Hematopoietic multipotent progenitor cell treated with erythropoietin and hydrocortisone succinate and interleukin-3 and kit ligand, for 4 days (in vitro differentiated cells): ENCODE measurements around the gene MAP7.

Experiments used
- DNase-seq: peaks from one replicate; pipeline ENCODE4 v3.0.0-alpha.2; 2015

MAP7 gene

DNA sequence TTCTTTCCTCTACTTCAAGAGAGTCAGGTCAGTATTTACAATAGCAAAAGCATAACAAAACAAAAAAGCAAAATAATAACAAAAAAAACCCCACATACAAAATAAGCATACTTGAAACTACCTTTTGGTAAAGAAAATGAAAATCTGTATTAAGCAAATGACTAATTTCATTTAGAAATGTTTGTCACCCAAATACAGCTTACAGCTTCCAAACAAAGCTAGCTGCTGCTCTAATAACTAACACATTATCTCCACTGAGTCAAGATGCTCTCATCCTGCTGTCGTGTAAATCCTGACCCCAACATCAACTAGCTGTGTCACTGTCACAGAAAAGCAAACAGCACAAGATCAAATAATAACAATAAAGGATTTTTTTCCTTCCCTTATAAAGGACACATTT is 21.7 kb downstream of the MAP7 start:
- DNase-seq = no peak

- no peak for DNase-seq
These were observed 22.4 kb downstream of the MAP7 start for GRCh38 chr6:136527831-136528230.

GRCh38 chr6:136526937-136527336 is 23.3 kb downstream of the MAP7 start:
- no peak for DNase-seq

DNA sequence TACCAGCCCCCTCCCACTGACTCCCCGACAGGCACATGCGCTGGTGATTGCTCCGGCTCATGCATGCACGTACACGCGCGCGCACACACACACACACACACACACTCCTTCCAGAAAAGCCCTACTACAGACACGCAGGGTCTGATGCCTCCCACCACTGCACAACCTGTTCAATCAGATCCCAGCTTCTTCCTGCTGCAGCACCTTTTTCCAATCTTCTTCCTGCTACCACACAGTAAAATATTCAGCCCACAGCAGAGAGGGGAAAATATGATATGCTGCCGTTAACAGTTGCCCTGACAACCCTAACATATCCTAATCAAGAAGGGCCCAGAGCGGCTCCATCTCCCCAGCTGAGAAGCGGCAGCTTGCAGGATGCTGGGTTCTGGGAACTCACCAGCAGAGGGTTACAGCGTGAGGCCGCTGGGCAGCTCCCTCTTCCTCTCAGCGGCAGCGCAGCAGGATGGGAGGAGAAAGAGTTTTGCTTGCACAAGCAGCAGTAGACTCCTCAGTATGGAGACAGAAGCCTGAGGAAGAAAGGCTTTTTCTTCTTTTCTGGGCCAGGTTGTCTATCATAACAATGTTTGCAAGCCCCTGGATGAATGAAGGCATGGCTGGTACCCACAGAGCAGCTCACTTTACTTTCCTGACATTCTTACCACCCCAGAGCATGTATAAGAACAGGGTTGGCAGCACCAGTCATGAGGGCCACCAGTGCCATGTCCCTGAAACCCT is 23.9 kb downstream of the MAP7 start:
- peak; percentile 94 for DNase-seq

DNA sequence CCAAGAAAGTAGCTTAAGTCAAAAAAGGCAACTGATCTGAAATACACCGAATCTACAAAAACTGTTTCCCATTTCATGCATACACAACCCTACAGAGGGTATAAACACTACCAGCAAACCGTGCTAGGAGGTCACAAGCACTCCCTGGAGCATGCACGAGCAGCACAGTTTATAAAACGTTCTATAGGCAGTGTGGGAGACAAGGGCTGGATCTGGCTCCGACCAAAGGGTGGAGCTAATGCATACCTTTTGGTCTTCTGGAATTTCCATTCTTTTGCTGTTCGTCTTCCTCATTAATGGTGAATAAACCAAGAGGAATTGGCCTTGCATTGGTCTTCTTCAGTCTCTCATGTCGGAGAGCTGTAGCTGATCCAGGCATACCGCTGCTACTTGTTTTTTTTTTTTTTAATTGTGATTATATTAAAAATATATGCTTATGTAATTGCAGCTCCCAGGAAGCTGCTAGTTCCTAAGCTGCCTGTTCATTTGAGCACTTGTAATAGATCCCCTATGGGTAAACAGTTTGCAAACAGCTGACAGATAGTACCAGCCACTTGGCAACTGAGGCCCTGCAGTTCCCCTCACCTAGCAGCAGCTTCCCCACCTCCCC is 24.5 kb downstream of the MAP7 start:
- DNase-seq = peak; percentile 74

- peak; percentile 79 for DNase-seq
These were observed 25.2 kb downstream of the MAP7 start for GRCh38 chr6:136524936-136525413.

DNA sequence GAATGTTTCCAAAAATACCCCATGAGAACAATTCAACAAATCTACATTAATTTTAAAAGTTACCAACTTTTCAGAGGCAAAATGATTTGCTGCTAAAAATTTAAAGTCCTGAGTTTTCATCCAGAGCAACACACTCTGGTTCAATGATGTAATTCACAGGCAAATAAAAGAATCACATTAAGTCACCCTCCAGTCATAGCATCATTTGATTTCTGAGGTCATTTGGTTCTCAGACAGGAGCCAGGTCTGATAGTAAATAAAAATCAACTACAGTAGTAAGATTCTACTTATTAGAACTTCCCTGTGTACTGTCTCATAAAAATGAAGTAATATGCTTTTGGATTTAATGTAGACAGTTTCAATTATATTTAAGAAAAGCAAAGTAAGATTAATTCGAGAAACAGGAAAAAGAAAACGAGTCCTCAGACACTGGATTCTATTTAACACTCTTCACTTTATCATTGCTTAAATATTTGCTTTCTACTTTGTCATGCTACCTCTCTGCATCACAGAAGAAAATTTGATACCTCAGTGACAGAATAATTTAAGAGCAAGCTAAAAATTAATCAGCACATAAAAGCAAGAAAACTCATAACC is 25.8 kb downstream of the MAP7 start:
- no peak for DNase-seq

- no peak for DNase-seq
These were observed 27.0 kb downstream of the MAP7 start for GRCh38 chr6:136523196-136523595.

DNA sequence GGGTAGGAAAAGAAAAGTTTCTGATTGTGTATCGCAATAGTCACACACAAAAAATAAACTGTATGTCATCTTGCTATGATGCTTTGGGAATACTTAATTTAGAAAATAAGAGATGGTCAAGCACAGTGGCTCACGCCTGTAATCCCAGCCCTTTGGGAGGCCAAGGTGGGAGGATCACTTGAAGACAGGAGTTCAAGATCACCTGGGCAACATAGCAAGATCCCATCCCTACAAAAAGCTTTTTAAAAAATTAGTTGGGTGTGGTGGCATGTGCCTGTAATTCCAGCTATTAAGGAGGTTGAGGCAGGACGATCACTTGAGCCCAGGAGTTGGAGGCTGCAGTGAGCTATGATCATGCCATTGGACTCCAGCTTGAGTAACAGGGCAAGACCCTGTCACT is 27.6 kb downstream of the MAP7 start:
- DNase-seq = no peak

GRCh38 chr6:136521911-136522310 is 28.3 kb downstream of the MAP7 start:
- no peak for DNase-seq

- DNase-seq = peak; percentile 52
These were observed 28.8 kb downstream of the MAP7 start for GRCh38 chr6:136521427-136521826.

DNA sequence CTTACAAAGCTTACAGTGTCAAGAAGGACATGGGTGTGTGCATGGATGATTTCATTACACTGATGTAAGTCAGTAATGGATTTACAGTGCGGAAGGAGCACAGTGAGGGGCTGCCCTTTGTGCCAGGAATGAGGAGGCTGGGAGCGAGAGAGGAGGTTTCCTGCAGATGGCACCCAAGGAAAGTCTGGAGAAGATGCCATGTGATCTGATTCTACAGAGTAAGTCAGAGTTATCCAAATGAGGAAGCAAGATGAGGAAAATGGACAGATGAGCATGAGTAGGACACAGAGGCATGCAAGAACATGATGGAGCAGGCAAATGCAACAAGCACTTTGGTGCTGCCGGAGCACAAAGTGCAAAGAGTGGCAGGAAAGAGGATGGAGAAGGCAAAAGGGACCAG is 29.7 kb downstream of the MAP7 start:
- no peak for DNase-seq

DNA sequence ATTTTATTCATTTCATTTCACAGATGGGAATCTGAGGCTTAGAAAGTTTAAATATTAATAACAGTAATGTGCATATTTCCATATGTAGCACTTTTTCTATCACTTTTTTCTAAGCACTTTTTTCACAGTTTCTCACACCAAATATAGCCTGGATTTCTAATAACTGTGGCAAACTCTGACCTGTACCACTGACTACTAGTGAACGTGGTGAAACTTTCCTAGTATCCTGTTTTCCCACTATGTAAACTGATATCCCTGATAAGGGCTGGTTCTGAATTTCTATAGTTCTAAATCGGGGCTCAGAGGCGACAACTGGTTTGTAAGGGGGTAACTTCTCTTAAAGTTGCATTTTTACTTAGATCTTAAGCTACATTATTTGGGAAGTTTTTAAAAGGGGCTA is 32.6 kb downstream of the MAP7 start:
- DNase-seq = no peak

GRCh38 chr6:136517002-136517401 is 33.2 kb downstream of the MAP7 start:
- DNase-seq = no peak

DNA sequence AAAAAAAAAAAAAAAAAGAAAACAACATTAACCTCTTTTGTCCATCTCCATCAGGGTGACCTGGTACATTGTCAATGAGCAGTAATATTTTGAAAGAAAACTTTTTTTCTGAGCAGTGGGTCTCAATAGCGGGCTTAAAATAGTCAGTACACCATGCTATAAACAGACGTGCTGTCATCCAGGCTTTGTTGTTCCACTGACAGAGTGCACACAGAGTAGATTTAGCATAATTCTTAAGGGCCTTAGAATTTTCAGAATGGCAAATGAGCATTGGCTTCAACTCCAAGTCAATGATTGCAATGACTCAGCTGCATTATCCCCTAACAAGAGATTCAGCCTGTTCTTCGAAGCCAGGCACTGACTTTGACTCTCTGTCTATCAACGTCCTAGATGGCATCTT is 35.6 kb downstream of the MAP7 start:
- no peak for DNase-seq

- peak; percentile 56 for DNase-seq
These were observed 38.3 kb downstream of the MAP7 start for GRCh38 chr6:136511926-136512325.

DNA sequence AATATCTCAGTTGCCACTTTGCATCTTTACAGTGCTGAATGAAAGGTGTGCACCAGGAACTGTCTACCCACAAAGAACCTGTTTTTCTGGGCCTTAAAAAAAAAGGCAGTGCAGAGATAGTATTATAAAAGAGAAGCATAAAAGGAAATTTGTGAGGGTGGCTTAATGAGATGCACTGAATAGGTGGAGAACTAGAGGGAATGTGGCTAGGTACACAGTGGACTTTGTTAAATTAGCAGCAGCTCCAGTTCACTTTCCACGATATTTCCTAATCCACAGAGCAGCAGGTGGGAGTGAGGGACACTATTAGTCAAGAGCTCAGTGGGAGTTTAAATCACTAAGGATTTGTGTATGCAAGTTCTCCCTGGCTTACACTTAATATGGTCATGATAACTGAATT is 38.8 kb downstream of the MAP7 start:
- no peak for DNase-seq

DNA sequence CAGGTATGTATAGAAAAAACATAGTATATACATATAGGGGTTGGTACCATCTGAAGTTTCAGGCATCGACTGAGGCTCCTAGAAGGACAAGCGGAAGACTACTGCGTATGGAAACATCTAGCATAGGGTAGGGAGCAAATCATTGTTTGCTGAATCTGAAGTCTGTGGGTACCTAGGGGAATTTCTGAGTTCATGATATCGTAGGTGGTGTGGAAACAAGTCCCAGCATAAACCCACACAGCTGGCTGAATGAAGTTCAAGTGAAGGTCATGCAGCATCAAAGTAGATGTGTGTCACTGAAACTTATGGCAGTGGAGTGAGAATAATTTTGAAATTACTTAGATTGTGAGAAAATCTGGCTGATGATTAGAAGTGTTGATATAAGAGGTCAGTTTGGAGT is 39.4 kb downstream of the MAP7 start:
- DNase-seq = no peak

GRCh38 chr6:136510299-136510698 is 39.9 kb downstream of the MAP7 start:
- no peak for DNase-seq

GRCh38 chr6:136508725-136509392 is 41.4 kb downstream of the MAP7 start:
- DNase-seq = peak; percentile 69

DNA sequence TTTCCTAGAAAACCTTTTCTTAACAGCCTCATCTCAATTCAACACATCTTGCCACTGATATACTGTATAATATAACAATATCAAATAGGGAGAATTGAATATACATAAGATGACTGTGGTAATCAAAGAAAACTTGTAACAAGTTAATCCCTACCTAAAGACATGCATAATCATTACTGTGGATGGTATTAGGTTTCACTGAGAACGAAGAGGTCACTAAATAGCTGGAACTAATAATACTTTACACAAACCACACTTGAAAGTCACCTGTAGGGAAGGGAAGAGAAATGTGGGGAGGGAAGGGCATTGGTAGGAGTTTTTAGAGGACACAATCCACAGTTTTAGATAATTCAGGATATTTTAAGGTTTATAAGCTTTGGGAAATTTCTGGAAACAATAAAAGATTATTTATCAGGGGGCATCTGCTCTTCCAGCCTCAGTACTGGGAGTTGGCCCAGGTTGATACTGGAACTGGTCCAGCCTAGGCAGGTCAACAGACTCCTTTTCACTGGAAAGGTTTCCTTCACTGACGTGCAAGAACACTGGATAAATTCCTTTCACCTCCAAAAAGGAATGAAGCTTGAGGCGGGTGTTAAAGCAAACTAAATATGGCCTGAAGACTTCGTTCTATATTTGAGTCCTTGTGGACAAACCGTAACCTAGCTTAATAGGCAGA is 44.0 kb downstream of the MAP7 start:
- DNase-seq = no peak

- peak; percentile 42 for DNase-seq
These were observed 46.8 kb downstream of the MAP7 start for GRCh38 chr6:136503303-136504029.
